Thoracic aorta (tissue), 2 donors: ENCODE data around the gene ZNF396. TPM values are rescaled to one million over a fixed set of nuclear protein-coding genes. Genes with fewer than 3 reads are reported as not detected.

Experiments used
- ATAC-seq: fragments of 150-250 bp; one replicate; pipeline ENCODE4 v1.8.0; 2017; ENCODE audit warnings: low read depth; ENCODE audit not compliant: insufficient number of reproducible peaks, low FRiP score
- DNase-seq: peaks from one replicate; pipeline ENCODE4 v3.0.0-alpha.2; 2020; ENCODE audit warnings: low spot score
- H3K27ac ChIP-seq, 2 donors: fragments of 200-600 bp; sonication (generic); 1 replicate in 1 of 2; 2 replicates in 1 of 2; pipeline ENCODE4 v1.5.1; 2016; ENCODE audit warnings: mild to moderate bottlenecking in 2 of 2, moderate library complexity in 2 of 2
- H3K27me3 ChIP-seq: fragments of 200-600 bp; sonication (generic); replicated peaks from 2 replicates; pipeline ENCODE4 v1.6.0; 2016; ENCODE audit warnings: mild to moderate bottlenecking; ENCODE audit not compliant: insufficient read depth
- H3K36me3 ChIP-seq: fragments of 200-600 bp; sonication (generic); one replicate; pipeline ENCODE4 v1.5.1; 2016
- H3K4me1 ChIP-seq, 2 donors: fragments of 200-600 bp; sonication (generic); 1 replicate in 1 of 2; 2 replicates in 1 of 2; pipeline versions ENCODE4 v1.5.1 to v1.6.0; 2016; ENCODE audit warnings: low read depth in 2 of 2, mild to moderate bottlenecking in 1 of 2; ENCODE audit not compliant: control insufficient read depth in 1 of 2
- H3K4me3 ChIP-seq: fragments of 200-600 bp; sonication (generic); 2 replicates; pipeline ENCODE4 v1.5.1; 2016; ENCODE audit warnings: mild to moderate bottlenecking
- H3K9me3 ChIP-seq: fragments of 200-600 bp; sonication (generic); 2 replicates; pipeline ENCODE4 v1.5.1; 2016
- total RNA-seq, 2 donors: library from RNA; depleted of rRNA; stranded (reverse); fragments of >200 nt; gene quantifications; one replicate each; pipeline versions ENCODE4 v1.1.0 to v1.2.3, GENCODE V29; 2016
- TF ChIP-seq, protein P1 (sequence below): fragments of 200-600 bp; sonication (generic); IDR thresholded peaks from one replicate; pipeline ENCODE4 v1.5.1; 2019; ENCODE audit warnings: antibody characterized with exemption

The ZNF396 gene
- total RNA-seq, 2 donors from 2014 or later = 0.95 to 4.1 TPM

- no peaks in the 10 kb centered on the region for H3K36me3 ChIP-seq
- ATAC-seq (no peak), DNase-seq (no peak)
- no peak overlapping the region for H3K27ac ChIP-seq
- no peaks in the 10 kb centered on the region for H3K4me1 ChIP-seq
- no peaks in the 10 kb centered on the region for H3K9me3 ChIP-seq
- TF ChIP-seq, protein P1, sequence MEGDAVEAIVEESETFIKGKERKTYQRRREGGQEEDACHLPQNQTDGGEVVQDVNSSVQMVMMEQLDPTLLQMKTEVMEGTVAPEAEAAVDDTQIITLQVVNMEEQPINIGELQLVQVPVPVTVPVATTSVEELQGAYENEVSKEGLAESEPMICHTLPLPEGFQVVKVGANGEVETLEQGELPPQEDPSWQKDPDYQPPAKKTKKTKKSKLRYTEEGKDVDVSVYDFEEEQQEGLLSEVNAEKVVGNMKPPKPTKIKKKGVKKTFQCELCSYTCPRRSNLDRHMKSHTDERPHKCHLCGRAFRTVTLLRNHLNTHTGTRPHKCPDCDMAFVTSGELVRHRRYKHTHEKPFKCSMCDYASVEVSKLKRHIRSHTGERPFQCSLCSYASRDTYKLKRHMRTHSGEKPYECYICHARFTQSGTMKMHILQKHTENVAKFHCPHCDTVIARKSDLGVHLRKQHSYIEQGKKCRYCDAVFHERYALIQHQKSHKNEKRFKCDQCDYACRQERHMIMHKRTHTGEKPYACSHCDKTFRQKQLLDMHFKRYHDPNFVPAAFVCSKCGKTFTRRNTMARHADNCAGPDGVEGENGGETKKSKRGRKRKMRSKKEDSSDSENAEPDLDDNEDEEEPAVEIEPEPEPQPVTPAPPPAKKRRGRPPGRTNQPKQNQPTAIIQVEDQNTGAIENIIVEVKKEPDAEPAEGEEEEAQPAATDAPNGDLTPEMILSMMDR = no peak
- H3K4me3 ChIP-seq = no peak overlapping the region
- no peaks in the 10 kb centered on the region for H3K27me3 ChIP-seq
Observed at GRCh38 chr18:35322486-35323458, 54.4 kb downstream of the ZNF396 start.

Other genes starting within 250 kb of the ZNF396 start
- gene ZNF397, start 136.3 kb downstream of the ZNF396 start, total RNA-seq = 10 to 100 TPM; 16.2 to 45.8 TPM
- 10 to 100 TPM; 19.5 to 45.8 TPM for gene ZSCAN30, start 87.1 kb downstream of the ZNF396 start, total RNA-seq
- gene ZNF24, start 32.9 kb downstream of the ZNF396 start, total RNA-seq = 10 to 100 TPM; 26.1 to 40.8 TPM
- gene INO80C, start 120.6 kb upstream of the ZNF396 start, total RNA-seq = 1 to 10 TPM; 3.0 to 7.3 TPM
- gene GALNT1, start 204.4 kb upstream of the ZNF396 start, total RNA-seq = 10 to 100 TPM; 31.1 to 32.0 TPM